ENCODE measurements around the gene SRSF3.

- TF ChIP-seq CTCF (IDR thresholded peaks at IDR 0.05) (peak in 1 of 6 experiments; percentile 2), POLR2A (IDR thresholded peaks at IDR 0.05) (peak; percentile 94 to 98)
Observed at GRCh38 chr6:36546920-36547645, 47.1 kb upstream of the SRSF3 start, which contains the start of gene STK38.
